Measurements from ENCODE around the gene TPM3.
"Not testable (repeated sequence)": the region's sequence is repeated elsewhere in the genome, so short reads cannot be mapped to it uniquely, and the experiment has no call there.

TPM3 gene

DNA sequence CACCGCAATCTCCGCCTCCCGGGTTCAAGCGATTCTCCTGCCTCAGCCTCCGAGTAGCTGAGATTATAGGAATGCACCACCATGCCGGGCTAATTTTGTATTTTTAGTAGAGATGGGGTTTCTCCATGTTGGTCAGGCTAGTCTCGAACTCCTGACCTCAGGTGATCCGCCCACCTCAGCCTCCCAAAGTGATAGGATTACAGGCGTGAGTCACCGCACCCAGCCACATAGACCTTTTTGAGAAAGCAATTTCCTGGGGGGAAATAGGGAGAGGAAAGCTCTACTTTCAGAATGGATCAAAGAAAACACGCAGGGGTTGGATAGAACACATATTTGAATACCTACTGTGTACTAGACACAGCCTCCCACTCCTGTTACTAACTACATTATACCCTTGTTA, 13.9 kb upstream of the TPM3 start:
- not testable (repeated sequence) for ATAC-seq

DNA sequence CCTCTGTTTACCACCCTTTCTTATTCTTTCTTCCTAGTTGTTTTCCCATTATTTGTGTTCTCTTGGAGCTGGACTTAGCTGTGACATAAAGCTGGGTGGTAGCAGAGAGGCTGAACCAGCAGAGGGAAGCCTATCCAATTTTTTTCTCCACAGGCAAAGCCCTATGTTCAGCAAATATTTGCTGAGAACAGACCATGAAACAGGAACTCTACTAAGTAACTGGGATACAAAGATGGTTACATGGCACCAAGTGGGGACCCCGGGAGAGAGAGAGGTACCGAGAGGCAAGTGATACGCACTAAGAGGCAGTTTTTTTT, 7.6 kb upstream of the TPM3 start:
- ATAC-seq = no peak

GRCh38 chr1:154198756-154199562, 7.1 kb upstream of the TPM3 start:
- peak in 1 of 2 donors; percentile 72 for ATAC-seq

DNA sequence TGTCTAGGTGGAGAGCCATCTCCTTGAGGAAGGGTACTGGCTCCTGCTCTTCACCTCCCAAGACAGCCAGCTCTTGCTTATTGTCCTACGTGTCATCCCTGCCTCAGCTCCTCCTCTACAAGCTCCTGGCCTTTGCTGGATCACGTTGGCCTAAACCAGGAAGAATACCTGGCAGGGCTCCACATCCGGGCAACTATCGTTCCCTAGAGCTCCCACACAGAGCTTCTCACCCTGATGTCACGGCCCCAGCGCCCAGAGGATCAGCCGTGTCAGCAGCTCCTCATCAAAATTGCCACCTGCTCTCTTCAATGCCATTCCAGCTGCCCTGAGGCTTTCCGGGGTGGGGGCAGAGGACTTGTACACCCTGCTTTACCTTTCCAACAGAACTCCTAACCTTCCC, 1.9 kb upstream of the TPM3 start:
- ATAC-seq = no peak

GRCh38 chr1:154192476-154192875, 576 bp upstream of the TPM3 start:
- ATAC-seq = no peak

DNA sequence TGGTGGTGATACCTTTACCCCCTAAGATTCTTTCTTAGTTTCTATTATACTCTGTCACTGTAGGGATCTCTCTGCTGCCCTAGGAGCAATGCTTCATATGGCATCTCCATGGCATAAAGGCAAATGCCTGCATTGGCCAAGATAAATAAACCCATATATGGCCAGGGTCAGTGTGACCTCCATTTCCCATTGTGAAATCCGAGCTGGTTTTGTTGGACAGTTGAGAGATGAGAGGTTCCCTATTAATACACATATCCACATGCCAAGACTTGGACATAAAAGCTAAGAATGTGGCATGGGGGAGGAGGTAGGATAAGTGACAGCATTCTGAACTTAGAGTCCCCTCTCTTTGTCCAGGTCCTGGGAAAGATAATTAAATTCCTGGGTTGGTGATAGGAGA, 1.4 kb downstream of the TPM3 start:
- no peak for ATAC-seq

- no peak for ATAC-seq
These were observed 4.9 kb downstream of the TPM3 start for GRCh38 chr1:154186852-154187501.

GRCh38 chr1:154186177-154186576, 5.7 kb downstream of the TPM3 start:
- ATAC-seq = peak in 1 of 2 donors; percentile 5

- ATAC-seq = peak; percentile 88 to 90
These were observed 8.6 kb downstream of the TPM3 start for GRCh38 chr1:154183046-154183915.

GRCh38 chr1:154182344-154183045, 9.4 kb downstream of the TPM3 start:
- ATAC-seq = peak; percentile 65 to 66

DNA sequence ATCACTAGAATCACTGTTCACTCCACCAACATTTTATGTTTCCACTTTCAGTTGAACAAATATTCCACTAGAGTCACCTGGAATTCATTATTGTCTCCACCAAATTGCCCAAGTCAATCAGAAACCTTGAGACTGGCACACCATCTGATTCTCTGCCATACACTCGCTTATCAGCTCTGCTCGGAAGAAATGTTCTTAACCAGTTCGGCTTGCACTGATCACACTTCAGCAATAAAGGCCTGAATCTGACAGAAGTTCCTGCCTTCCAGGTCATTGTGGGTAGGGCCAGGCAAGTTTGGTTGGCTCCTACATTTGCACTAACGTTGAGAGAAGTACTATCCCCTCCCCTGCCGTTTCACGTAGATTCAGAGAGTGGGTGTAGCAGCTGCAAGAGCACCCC, 10.0 kb downstream of the TPM3 start:
- no peak for ATAC-seq

GRCh38 chr1:154179946-154180687, 11.8 kb downstream of the TPM3 start:
- no peak for ATAC-seq

DNA sequence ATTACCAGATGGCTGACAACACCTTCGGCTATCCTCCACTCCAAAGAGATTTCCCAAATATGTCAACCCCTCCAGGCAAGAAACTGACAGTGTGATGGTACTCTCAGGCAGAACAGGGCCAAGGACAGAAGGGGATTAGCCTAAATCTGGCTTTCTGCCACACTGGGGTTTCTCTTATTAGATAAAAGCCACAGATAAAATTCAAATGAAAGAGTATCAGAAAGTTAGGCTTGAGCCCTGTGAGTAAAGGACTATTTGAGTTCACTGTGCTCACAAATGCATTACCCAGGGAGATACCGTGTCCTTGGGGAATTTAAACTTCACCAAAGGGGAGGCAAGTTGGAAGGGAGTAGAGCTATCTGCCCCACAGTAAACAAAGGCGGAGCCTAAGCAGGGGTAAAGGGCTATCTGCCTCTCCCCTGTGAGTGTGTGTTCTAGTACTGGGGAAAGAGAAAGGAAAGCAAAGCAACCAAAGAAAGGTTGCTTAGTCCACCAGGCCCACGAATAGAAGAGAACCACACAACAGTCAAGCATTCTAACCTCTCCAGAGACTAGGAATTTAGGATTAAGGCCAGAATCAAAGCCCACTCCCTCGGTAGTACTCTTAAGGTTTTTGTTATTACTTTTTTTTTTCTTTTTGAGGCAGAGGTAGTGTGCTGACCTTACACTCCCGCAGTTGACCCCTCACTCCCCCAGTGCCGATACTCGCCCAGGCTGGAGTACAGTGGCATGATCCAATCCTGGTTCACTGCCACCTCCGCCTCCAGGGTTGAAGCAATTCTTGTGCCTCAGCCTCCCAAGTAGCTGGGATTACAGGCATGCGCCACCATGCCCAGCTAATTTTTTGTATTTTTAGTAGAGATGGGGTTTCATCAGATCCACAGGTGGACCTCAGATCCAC, 12.7 kb downstream of the TPM3 start:
- ATAC-seq = no peak

- no peak for ATAC-seq
These were observed 13.9 kb downstream of the TPM3 start for GRCh38 chr1:154178013-154178412.

DNA sequence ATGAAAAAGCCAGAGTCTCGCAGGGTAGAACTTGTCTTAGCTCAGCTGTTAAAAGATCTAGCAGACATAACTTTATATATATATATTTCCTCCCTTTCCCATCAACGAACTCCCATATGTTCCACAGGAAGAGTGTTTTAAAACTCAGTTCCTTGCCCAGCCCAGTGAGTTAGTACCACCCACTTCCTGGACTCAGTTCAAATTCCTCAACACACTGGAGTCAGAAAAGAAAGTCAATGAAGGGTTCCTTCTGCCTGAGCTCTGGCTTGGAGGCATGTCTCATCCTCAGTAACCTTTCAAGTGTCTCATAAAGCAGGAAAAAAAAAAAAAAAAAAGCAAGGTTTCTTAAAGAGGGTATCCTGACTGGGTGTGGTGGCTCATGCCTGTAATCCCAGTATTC, 15.6 kb downstream of the TPM3 start:
- no peak for ATAC-seq

- ATAC-seq = no peak
These were observed 17.2 kb downstream of the TPM3 start for GRCh38 chr1:154174654-154175053.

- ATAC-seq = no peak
These were observed 20.0 kb downstream of the TPM3 start for GRCh38 chr1:154171880-154172279.

GRCh38 chr1:154171223-154171583, 20.7 kb downstream of the TPM3 start:
- peak; percentile 4 to 5 for ATAC-seq

GRCh38 chr1:154170547-154171222, 21.2 kb downstream of the TPM3 start:
- peak; percentile 98 to 99 for ATAC-seq

GRCh38 chr1:154167461-154167860, 24.4 kb downstream of the TPM3 start:
- ATAC-seq = no peak

- ATAC-seq = no peak
These were observed 25.7 kb downstream of the TPM3 start for GRCh38 chr1:154166207-154166606.

Data from activated CD4-positive, CD25-positive, alpha-beta regulatory T cell treated with anti-CD3 and anti-CD28 coated beads, Interleukin-2, amount 50 U/mL, for 24 hours (primary cell).